Measurements from ENCODE around the gene TAF11L5. TPM values are rescaled to one million over a fixed set of nuclear protein-coding genes. Genes with fewer than 3 reads are reported as not detected.

Gene TAF11L5
- total RNA-seq, 1 donor from 2014 or later = 16.4 TPM

Other genes starting within 250 kb of the TAF11L5 start
- gene TAF11L2, start 27.0 kb upstream of the TAF11L5 start, total RNA-seq (ENCODE audit: insufficient read depth, low replicate concordance) = 5.3 TPM
- not detected for gene TAF11L3, start 6.9 kb upstream of the TAF11L5 start, total RNA-seq (ENCODE audit: insufficient read depth, low replicate concordance)
- not detected for gene TAF11L4, start 3.4 kb upstream of the TAF11L5 start, total RNA-seq (ENCODE audit: insufficient read depth, low replicate concordance)
- not detected for gene TAF11L6, start 3.4 kb downstream of the TAF11L5 start, total RNA-seq (ENCODE audit: insufficient read depth, low replicate concordance)
- gene TAF11L7, start 60.5 kb downstream of the TAF11L5 start, total RNA-seq (ENCODE audit: insufficient read depth, low replicate concordance) = not detected
- not detected for gene TAF11L8, start 65.7 kb downstream of the TAF11L5 start, total RNA-seq (ENCODE audit: insufficient read depth, low replicate concordance)
- gene TAF11L9, start 69.2 kb downstream of the TAF11L5 start, total RNA-seq (ENCODE audit: insufficient read depth, low replicate concordance) = 16.4 TPM
- 16.4 TPM for gene TAF11L10, start 72.6 kb downstream of the TAF11L5 start, total RNA-seq (ENCODE audit: insufficient read depth, low replicate concordance)
- 0.96 TPM for gene TAF11L11, start 78.9 kb downstream of the TAF11L5 start, total RNA-seq (ENCODE audit: insufficient read depth, low replicate concordance)
- gene TAF11L12, start 85.2 kb downstream of the TAF11L5 start, total RNA-seq (ENCODE audit: insufficient read depth, low replicate concordance) = 0.96 TPM
- 5.3 TPM for gene TAF11L13, start 106.9 kb downstream of the TAF11L5 start, total RNA-seq (ENCODE audit: insufficient read depth, low replicate concordance)
- gene TAF11L14, start 109.2 kb downstream of the TAF11L5 start, total RNA-seq (ENCODE audit: insufficient read depth, low replicate concordance) = 9.4 TPM